Endothelial cell of umbilical vein (primary cell): Measurements from ENCODE around the gene MPDZ. TPM values are rescaled to one million over a fixed set of nuclear protein-coding genes. Genes with fewer than 3 reads are reported as not detected.

Experiments
- BruUV-seq: library from RNA; stranded (reverse); fragments of 400-500 nt; replicated peaks from 2 replicates; lab custom pipeline; 2021; lab: Mats Ljungman, UMichigan
- CTCF ChIA-PET: fragments of 300-600, 350-600 bp; sonication (Branson Sonifier 250); formaldehyde crosslinking; loops from one replicate; lab custom pipeline; 2021; ENCODE audit warnings: antibody characterized with exemption, inconsistent platforms; lab: Charles Lee
- POLR2A ChIA-PET: fragments of 300-600, 350-600 bp; sonication (Branson Sonifier 250); formaldehyde crosslinking; loops from one replicate; lab custom pipeline; 2021; ENCODE audit warnings: antibody characterized with exemption, inconsistent platforms; lab: Charles Lee
- DNase-seq: peaks from one replicate; pipeline ENCODE4 v3.0.0-alpha.2; 2011; ENCODE audit warnings: low read depth, low spot score
- FAIRE-seq: peaks from 2 replicates; lab custom pipeline; 2011; peaks lifted over from hg19 to GRCh38; lab: Jason Lieb, UNC
- H2AFZ ChIP-seq: 2 replicates; pipeline ENCODE4 v1.6.0; 2012; ENCODE audit warnings: low read depth, low read length, control low read depth, inconsistent platforms
- H3K27ac ChIP-seq: 2 replicates; pipeline ENCODE4 v1.5.1; 2011; ENCODE audit warnings: low read depth, mild to moderate bottlenecking, control low read depth, low read length, moderate library complexity; ENCODE audit not compliant: insufficient read depth
- H3K27me3 ChIP-seq, 2 experiments: 2 replicates each; pipeline versions ENCODE4 v1.6.0 to v1.6.1; 2011; ENCODE audit warnings: low read length in 2 of 2, mixed read lengths in 1 of 2; ENCODE audit not compliant: control insufficient read depth in 2 of 2, insufficient read depth in 2 of 2
- H3K36me3 ChIP-seq, 2 experiments: 2 replicates in 1 of 2; 3 replicates in 1 of 2; pipeline ENCODE4 v1.5.1; 2011; ENCODE audit warnings: low read length in 2 of 2, mild to moderate bottlenecking in 1 of 2, moderate library complexity in 1 of 2; ENCODE audit not compliant: control insufficient read depth in 2 of 2, insufficient read depth in 2 of 2; ENCODE audit errors: extremely low read depth in 1 of 2
- H3K4me1 ChIP-seq: 3 replicates; pipeline ENCODE4 v1.5.1; 2011; ENCODE audit warnings: mild to moderate bottlenecking, low read length; ENCODE audit not compliant: control insufficient read depth, insufficient read depth; ENCODE audit errors: extremely low read depth
- H3K4me2 ChIP-seq: 2 replicates; pipeline ENCODE4 v1.6.1; 2011; ENCODE audit warnings: low read length, control low read depth, mixed read lengths; ENCODE audit not compliant: insufficient read depth
- H3K4me3 ChIP-seq, 3 experiments: fragments of 200-600 bp in 1 of 3; sonication (generic), shearing (Covaris generic) in 1 of 3; replicated peaks in 1 of 3; 2 replicates each; pipeline ENCODE4 v1.5.1; 2011 to 2016; ENCODE audit warnings: control low read depth in 3 of 3, low read length in 3 of 3, mild to moderate bottlenecking in 2 of 3, inconsistent platforms in 1 of 3, low read depth in 1 of 3, moderate library complexity in 1 of 3; ENCODE audit not compliant: insufficient read depth in 1 of 3
- H3K79me2 ChIP-seq: 2 replicates; pipeline ENCODE4 v1.6.0; 2012; ENCODE audit warnings: low read length, inconsistent platforms; ENCODE audit not compliant: control insufficient read depth, insufficient read depth
- H3K9ac ChIP-seq: replicated peaks from 2 replicates; pipeline ENCODE3; 2011; ENCODE audit warnings: low read length, control low read depth; ENCODE audit not compliant: insufficient read depth; ENCODE audit errors: extremely low read depth
- H3K9me1 ChIP-seq: replicated peaks from 3 replicates; pipeline ENCODE4 v1.6.0; 2011; ENCODE audit warnings: mild to moderate bottlenecking, low read length; ENCODE audit not compliant: control insufficient read depth, insufficient read depth; ENCODE audit errors: extremely low read depth
- H3K9me3 ChIP-seq: replicated peaks from 2 replicates; pipeline ENCODE4 v1.5.1; 2012; ENCODE audit warnings: low read length, inconsistent platforms; ENCODE audit not compliant: control insufficient read depth, insufficient read depth
- H4K20me1 ChIP-seq: replicated peaks from 2 replicates; pipeline ENCODE3; 2011; ENCODE audit warnings: mild to moderate bottlenecking, low read length; ENCODE audit not compliant: control insufficient read depth, insufficient read depth; ENCODE audit errors: extremely low read depth
- EZH2 ChIP-seq: IDR thresholded peaks from 2 replicates; pipeline ENCODE4 v1.6.1; 2012; ENCODE audit warnings: borderline replicate concordance, low read depth, mild to moderate bottlenecking, moderate library complexity, low read length, inconsistent platforms; ENCODE audit not compliant: severe bottlenecking
- FOS ChIP-seq: IDR thresholded peaks from 2 replicates; pipeline ENCODE4 v1.6.1; 2011; ENCODE audit warnings: mild to moderate bottlenecking, low read length, moderate library complexity, borderline replicate concordance; ENCODE audit not compliant: insufficient read depth
- GATA2 ChIP-seq: IDR thresholded peaks from 2 replicates; pipeline ENCODE4 v1.7.0; 2011; ENCODE audit warnings: low read depth, mild to moderate bottlenecking, moderate library complexity, mixed read lengths, low read length; ENCODE audit not compliant: insufficient read length, insufficient read depth
- JUN ChIP-seq: IDR thresholded peaks from 2 replicates; pipeline ENCODE4 v1.6.1; 2011; ENCODE audit warnings: borderline replicate concordance, low read depth; ENCODE audit not compliant: insufficient read length, insufficient read depth
- POLR2A ChIP-seq: IDR thresholded peaks from 2 replicates; pipeline ENCODE4 v1.6.1; 2012; ENCODE audit warnings: low read depth, mild to moderate bottlenecking, control low read depth, low read length
- dilution Hi-C: fragments of 300-500 bp; cut with MboI; formaldehyde crosslinking; loops from one replicate; pipeline ENCODE4 v1.15.0; 2019; ENCODE audit warnings: low sequenced_read_pairs; ENCODE audit not compliant: extremely low pct_ligation_motif_present
- intact Hi-C: fragments of 100-400 bp; cut with micrococcal nuclease; formaldehyde crosslinking; loops from one replicate; pipeline ENCODE4 v1.10.0; 2022
- polyA plus RNA-seq, 4 experiments: library from polyadenylated mRNA; depleted of rRNA in 3 of 4; stranded (reverse) in 3 of 4; unstranded in 1 of 4; fragments of >200 nt; gene quantifications; 2 replicates each; pipeline versions ENCODE4 v1.2.1 to v1.2.3, GENCODE V29; 2011 to 2012; ENCODE audit warnings: missing spikeins in 1 of 4
- total RNA-seq: library from RNA; stranded (reverse); gene quantifications from 2 replicates; pipeline ENCODE4 v1.2.3, GENCODE V29; 2021
- TF ChIP-seq, protein P1 (sequence below), 2 donors: IDR thresholded peaks; 1 replicate in 1 of 2; 2 replicates in 1 of 2; pipeline ENCODE4 v1.5.1; 2011; ENCODE audit warnings: low read length in 2 of 2, mild to moderate bottlenecking in 2 of 2, moderate library complexity in 2 of 2, control low read depth in 1 of 2, inconsistent platforms in 1 of 2, low read depth in 1 of 2; ENCODE audit not compliant: insufficient read depth in 1 of 2; ENCODE audit errors: extremely low read depth in 1 of 2
- TF ChIP-seq, protein P2 (sequence below): IDR thresholded peaks from 2 replicates; pipeline ENCODE4 v1.6.1; 2011; ENCODE audit not compliant: insufficient read depth, insufficient read length

Gene MPDZ
- total and polyA plus RNA-seq, 2 donors (not counting 3 experiments of a cell fraction or from before 2014, with no cell fraction given), result 22.3 to 54.4 TPM

DNA sequence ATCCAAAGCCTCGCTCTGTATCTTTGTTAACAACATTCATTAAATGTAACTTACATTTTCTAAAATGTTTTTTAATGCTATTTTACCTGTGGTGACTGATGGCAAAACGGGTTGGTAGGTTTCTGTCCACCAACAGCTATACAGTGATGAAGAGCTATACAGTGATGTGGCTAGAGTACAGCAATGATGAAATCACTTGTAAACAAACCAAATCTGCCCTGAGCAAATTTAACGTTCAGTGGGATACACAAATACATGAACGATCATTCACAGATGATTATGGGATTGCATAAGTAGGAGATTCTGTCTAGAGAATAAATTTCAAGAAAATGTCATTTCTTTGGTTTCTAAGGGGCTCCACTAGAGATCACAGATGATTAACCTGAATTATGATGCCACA, 132.7 kb downstream of the MPDZ start:
- H2AFZ ChIP-seq, result no peak overlapping the region
- dilution Hi-C loops, result no loop called here
- ChIA-PET CTCF (interaction anchor here (0.7 kb wide), 1 partner anchor 24 kb away, joined by 3 read pairs; no protein-coding TSS in a partner anchor), POLR2A (no interaction called here)
- DNase-seq (no peak), FAIRE-seq (no peak)
- TF ChIP-seq, protein P1, sequence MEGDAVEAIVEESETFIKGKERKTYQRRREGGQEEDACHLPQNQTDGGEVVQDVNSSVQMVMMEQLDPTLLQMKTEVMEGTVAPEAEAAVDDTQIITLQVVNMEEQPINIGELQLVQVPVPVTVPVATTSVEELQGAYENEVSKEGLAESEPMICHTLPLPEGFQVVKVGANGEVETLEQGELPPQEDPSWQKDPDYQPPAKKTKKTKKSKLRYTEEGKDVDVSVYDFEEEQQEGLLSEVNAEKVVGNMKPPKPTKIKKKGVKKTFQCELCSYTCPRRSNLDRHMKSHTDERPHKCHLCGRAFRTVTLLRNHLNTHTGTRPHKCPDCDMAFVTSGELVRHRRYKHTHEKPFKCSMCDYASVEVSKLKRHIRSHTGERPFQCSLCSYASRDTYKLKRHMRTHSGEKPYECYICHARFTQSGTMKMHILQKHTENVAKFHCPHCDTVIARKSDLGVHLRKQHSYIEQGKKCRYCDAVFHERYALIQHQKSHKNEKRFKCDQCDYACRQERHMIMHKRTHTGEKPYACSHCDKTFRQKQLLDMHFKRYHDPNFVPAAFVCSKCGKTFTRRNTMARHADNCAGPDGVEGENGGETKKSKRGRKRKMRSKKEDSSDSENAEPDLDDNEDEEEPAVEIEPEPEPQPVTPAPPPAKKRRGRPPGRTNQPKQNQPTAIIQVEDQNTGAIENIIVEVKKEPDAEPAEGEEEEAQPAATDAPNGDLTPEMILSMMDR (IDR thresholded peaks at IDR 0.05; ENCODE audit: extremely low read depth in 1 of 2, insufficient read depth in 1 of 2, low read depth in 1 of 2, low read length in 2 of 2), result no peak
- TF ChIP-seq POLR2A (no peak), JUN (no peak), FOS (no peak), EZH2 (no peak), GATA2 (no peak)
- TF ChIP-seq, protein P2, sequence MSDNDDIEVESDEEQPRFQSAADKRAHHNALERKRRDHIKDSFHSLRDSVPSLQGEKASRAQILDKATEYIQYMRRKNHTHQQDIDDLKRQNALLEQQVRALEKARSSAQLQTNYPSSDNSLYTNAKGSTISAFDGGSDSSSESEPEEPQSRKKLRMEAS, result no peak
- peaks cover 5% of the 10 kb centered on the region for H3K4me1 ChIP-seq
- no peaks in the 10 kb centered on the region for H3K79me2 ChIP-seq
- H3K9ac ChIP-seq, result no peak overlapping the region
- H3K27me3 ChIP-seq, result no peaks in the 10 kb centered on the region
- no peak overlapping the region for H3K27ac ChIP-seq
- no peak overlapping the region for H3K4me2 ChIP-seq
- no peak overlapping the region for H3K4me3 ChIP-seq
- no peaks in the 10 kb centered on the region for H4K20me1 ChIP-seq
- H3K36me3 ChIP-seq, result peaks cover 4 to 5% of the 10 kb centered on the region in 2 experiments
- no peaks in the 10 kb centered on the region for H3K9me3 ChIP-seq
- intact Hi-C loops, result no loop called here
- no TSS peak for BruUV-seq
- H3K9me1 ChIP-seq, result no peaks in the 10 kb centered on the region
